ENCODE measurements around the gene AVP.

GRCh38 chr20:3090565-3090964 is 6.0 kb upstream of the AVP start:
- TF ChIP-seq CTCF (IDR thresholded peaks at IDR 0.05) (no peak), ZFX (IDR thresholded peaks at IDR 0.05; ENCODE audit: borderline replicate concordance) (no peak)

Data from 22Rv1 (cell line).